ENCODE data around the gene LPCAT1.
"Not testable (repeated sequence)": the region's sequence is repeated elsewhere in the genome, so short reads cannot be mapped to it uniquely, and the experiment has no call there.

LPCAT1 gene

GRCh38 chr5:1466631-1467265 is 57.0 kb downstream of the LPCAT1 start:
- no peak for DNase-seq

- DNase-seq = no peak
These were observed 57.7 kb downstream of the LPCAT1 start for GRCh38 chr5:1465966-1466471.

DNA sequence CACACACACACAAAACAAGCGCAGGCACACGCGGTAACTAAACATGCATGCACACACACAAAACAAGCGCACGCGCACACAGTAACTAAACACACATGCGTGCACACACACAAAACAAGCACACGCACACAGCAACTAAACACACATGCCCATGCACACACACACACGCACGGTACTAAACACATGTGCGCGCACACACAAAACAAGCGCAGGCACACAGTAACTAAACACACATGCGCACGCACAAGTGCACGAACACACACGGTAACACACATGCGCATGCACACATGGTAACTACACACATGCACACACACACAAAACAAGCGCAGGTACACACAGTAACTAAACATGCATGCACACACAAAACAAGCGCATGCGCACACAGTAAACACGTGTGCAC is 58.6 kb downstream of the LPCAT1 start:
- no peak for DNase-seq

DNA sequence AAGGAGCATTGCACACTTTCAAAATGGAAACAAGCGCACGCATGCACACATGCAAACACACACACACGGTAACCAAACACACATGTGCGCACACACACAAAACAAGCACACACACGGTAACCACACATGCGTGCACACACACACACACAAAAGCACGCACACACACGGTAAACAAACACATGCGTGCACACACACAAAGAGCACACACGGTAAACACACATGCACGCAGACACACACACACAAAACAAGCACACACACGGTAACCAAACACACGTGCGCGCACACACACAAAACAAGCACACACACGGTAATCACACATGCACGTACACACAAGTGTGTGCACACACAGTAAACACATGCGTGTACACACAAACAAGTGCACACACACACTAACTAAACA is 59.2 kb downstream of the LPCAT1 start:
- DNase-seq = no peak

DNA sequence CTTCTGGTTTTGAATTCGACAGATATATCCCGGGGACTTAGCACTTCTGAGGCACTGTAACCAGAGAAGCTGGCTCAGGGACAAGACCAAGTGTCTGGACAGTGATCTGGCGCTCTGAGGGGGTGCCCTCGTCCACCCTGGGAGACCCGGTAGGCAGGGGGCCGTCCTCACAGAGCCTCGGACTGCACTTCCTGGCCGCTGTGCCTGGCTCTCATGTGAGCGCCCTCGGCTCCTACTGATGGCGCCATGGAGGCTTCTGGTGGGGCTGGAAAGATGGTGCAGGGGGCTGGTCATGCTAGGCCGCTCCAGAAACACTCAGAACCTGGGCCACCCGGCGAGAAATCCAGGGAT is 59.7 kb downstream of the LPCAT1 start:
- no peak for DNase-seq

- no peak for DNase-seq
These were observed 60.2 kb downstream of the LPCAT1 start for GRCh38 chr5:1463326-1464095.

DNA sequence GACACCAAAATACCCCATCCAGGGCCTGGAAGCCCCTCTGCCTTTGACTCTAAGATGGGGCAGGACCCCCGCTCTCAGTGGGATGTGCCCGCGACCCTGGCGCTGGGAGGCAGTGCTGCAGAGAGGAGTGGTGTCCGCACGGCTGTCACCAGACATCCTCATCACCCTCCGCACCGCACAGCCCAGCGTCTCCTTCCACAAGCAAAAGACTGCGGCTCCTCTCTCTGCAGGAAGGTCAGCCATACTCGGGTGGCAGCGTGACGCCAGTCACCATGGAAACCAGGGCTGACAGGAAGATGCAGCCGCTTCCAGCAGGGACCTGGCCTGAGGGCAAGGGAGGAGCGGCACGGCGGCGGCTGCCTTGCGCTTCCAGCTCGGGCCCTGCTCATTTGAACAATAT is 61.4 kb downstream of the LPCAT1 start:
- no peak for DNase-seq

- DNase-seq = no peak
These were observed 62.4 kb downstream of the LPCAT1 start for GRCh38 chr5:1461396-1461795.

DNA sequence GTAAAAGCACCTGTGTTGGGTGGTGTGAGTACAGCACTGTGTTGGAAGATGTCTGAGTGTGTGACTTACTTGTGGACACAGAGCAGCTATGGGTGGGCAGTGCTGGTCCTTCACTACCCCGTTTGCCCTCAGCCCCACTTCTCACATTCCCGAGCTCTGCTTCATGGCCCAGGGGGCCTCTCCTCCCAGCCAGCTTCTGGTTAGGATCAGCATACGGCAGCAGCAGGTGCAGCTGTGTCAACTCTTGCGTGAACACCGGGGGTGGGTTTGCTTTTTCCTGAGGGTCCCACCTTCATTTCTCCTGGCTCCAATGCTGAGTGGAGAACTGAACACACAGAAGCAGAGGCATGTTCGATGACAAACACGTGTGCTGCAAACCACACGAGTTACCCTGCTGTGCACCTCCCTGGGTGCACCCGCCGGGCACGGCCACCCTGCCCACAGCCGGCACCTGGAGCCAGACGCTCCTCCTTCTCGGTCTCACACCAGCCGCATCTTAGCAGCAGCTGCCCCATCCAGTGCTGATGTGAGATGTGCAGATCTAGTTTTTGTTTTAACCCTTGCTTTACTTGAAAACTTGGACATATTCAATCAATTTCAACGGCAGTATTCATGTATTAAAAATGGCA is 63.6 kb downstream of the LPCAT1 start:
- DNase-seq = no peak

DNA sequence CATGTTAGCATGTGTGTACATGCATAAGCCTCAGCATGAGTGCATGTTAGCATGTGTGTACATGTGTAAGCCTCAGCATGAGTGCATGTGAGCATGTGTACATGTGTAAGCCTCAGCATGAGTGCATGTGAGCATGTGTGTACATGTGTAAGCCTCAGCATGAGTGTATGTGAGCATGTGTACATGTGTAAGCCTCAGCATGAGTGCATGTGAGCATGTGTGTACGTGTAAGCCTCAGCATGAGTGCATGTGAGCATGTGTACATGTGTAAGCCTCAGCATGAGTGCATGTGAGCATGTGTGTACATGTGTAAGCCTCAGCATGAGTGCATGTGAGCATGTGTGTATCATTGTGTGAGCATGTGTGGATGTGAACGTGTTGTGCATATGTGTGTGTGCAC is 64.3 kb downstream of the LPCAT1 start:
- not testable (repeated sequence) for DNase-seq

- not testable (repeated sequence) for DNase-seq
These were observed 67.5 kb downstream of the LPCAT1 start for GRCh38 chr5:1456110-1456881.

DNA sequence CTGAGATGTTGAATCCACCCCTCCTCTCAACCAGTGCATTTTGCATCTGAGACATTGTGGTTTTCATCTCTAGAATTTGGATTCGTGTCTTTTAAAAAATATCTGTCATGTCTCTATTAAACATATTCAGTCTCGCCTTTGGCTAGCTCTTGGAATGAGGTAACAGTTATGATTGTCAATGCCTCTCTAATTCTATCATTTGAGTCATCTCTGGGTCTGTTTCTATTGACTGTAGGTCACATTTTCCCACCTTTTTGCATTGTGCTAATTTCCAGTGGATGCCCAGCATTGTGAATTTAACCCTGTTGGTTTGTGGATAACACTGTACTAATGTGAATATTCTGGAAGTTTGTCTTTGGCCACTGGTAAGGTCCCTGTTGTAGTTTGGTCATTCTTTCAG is 70.1 kb downstream of the LPCAT1 start:
- no peak for DNase-seq

- no peak for DNase-seq
These were observed 74.6 kb downstream of the LPCAT1 start for GRCh38 chr5:1449081-1449630.

DNA sequence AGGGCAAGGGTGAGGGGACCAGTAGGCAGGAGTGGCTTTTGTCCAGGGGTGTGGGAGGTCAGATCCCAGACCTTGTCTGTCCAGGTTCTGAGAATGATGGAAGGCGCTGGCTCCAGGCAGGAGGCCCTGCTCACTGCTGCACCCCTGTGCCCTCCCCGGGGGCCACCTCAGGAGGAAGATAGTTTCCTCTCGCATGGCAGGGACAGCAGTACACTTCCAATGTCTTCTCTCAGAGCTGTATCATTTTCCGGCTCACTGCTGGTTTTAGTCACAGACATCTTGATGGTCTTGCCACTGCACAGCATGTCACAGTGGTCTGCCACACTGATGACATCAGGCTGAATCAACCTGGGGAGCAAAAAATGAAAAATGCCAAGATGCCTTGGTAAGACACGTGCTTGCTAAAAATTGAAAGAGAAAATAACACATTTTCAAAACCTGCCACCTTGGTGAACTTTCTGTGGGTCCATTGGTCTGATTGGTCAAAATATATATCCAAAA is 75.2 kb downstream of the LPCAT1 start:
- no peak for DNase-seq

DNA sequence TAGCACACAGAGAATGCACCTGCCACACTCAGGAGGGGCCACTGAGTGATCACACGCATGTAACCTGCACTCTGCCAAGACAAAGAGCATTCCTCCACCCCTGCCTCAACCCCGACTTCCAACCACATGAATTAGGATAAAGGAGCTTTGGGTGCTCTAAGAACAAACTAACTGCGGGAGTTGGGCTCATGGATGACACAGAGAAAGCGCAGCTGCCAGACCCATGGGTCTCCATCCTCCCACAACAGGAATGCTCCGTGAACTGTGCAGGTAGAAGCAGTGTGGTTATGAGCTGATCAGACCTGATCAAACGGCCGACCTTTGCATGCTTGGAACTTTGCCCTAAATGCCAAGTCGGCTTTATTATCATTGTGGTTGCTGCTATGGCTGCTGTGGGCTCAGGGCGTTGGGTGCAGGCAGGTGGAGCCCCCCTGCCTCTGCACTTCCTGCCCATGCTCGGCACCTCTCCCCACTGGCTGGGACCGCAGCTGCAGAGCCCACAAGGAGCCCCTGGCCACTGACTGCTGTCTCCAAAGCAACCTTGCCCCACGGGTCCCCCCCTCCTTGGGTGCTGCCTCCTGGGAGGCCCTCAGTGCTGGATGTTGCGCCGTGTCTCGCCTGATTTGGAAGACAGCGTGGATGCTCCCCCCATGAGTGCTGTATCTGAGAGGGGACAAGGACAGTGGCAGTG is 75.9 kb downstream of the LPCAT1 start:
- DNase-seq = no peak

DNA sequence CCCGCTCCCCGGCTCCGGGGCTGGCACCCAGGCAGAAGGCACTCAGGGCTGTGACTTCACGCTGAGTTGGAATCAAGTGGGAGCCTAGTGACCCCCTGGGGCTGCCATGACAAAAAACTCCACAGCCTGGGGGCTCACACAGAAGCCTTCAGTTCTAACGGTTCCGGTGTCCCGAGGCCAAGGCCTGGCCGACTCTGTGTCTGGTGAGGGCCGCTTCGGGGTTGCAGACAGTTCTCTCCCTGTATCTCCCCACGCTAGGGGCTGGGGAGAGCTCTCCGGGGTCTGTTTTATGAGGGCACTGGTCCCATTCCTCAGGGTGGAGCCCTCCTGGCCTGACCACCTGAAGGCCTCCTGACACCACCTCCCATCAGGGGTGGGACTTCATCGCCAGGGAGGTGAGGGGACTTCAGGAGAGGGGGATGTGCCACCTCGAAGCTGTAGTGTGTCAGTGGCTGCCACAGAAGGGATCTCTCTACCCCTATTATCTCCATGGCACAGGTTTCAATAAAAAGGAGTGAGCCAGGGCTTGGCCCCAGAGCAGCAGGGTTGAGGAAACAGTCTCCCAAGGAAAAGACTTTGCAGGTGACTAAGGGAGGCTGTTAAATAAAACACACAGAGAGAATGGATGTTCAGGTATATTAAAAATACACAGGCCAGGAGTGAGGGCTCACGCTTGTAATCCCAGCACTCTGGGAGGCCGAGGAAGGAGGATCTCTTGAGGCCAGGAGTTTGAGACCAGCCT is 77.0 kb downstream of the LPCAT1 start:
- DNase-seq = no peak

- no peak for DNase-seq
These were observed 77.8 kb downstream of the LPCAT1 start for GRCh38 chr5:1445689-1446601.

DNA sequence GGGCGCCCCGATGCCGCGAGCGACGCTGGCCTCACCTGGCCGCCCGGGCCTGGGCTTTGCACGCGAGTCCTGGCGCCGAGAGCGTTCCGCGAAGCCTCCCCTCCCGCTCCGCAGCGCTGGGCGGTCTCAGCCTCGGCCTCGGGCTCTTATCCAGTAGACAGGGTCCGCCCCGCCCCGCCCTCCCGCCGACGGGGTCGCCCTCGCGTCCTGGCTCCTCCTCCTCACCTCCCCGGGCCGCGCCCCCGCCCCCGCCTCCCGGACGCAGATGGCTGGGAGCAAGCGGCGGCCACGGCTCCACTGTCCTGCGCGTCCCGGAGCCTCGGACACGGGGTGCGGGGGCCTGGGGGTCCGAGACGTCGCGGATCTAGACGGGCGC is 78.5 kb downstream of the LPCAT1 start, which contains the start of gene SLC6A3:
Gene SLC6A3 (minus strand): TSS at position 128 of the 376 bp plus-strand sequence. CDS start 2,243 bp downstream, outside the sequence.
- no peak for DNase-seq

- DNase-seq = no peak
These were observed 79.2 kb downstream of the LPCAT1 start for GRCh38 chr5:1444361-1445189.
